HG03159 (cell line): ENCODE results near the gene TTC28.
"Not testable (repeated sequence)": the region's sequence is repeated elsewhere in the genome, so short reads cannot be mapped to it uniquely, and the experiment has no call there.

ENCODE experiments used
- ATAC-seq: cut with Tn5 transposase; IDR thresholded peaks from one replicate; pipeline ENCODE4 v1.9.1; 2021; ENCODE audit warnings: mild to moderate bottlenecking, moderate library complexity; ENCODE audit not compliant: unreplicated experiment

The TTC28 gene

DNA sequence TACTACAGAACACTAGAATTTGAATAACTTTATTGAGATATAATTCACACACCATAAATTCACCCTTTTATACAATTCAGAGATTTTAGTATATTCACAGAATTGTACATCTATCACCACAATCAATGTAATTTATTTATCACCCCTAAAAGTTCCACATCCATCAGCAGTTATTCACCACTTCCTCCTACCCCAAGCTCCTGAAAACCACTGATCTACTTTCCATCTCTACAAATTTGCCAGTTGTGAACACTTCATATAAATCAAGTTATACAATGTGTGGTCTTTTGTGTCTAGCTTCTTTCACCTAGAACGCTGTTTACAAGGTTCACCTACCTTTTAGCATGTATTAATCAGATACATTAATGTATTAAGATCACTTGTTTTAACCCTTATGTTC is 179.6 kb downstream of the TTC28 start:
- no peak for ATAC-seq

DNA sequence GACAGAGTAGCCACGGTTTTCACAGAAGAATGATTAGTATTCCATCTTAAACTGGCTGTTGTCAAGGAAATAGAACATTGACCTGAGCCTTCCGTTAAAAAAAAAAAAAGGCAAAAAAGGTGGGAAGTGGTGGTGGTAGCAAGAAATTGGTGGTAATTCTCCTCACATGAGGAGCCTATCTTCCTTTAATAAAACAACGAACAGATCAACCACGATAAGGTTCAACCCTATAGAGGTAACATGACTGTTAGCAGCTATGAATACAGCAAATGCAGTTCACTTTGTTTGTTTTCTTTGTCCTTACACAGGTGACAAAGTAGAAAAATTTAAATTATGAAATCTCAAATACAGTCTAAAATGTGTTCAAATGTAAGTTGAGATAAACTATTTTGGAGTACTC is 181.6 kb downstream of the TTC28 start:
- ATAC-seq, result no peak

- ATAC-seq, result no peak
Measured at GRCh38 chr22:28497188-28497587, 182.5 kb downstream of the TTC28 start.

DNA sequence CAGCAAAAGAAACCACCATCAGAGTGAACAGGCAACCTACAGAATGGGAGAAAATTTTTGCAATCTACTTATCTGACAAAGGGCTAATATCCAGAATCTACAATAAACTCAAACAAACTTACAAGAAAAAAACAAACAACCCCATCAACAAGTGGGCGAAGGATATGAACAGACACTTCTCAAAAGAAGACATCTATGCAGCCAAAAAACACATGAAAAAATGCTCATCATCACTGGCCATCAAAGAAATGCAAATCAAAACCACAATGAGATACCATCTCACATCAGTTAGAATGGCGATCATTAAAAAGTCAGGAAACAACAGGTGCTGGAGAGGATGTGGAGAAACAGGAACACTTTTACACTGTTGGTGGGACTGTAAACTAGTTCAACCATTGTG is 188.4 kb downstream of the TTC28 start:
- ATAC-seq, result not testable (repeated sequence)

DNA sequence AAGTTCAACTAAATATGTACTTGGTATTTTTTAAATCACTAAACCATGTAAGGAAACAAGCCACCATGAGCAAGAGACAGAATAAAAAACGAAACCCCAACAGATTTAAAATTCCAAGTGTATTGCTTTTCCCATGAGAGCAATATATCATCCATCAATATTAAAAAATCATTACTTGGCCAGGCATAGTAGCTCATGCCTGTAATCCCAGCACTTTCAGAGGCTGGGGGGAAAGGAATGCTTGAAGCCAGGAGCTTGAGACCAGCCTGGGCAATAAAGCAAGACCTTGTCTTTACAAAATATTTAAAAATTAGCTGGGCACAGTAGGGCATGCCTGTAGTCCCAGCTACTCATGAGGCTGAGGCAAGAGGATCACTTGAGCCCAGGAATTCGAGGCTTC is 190.8 kb downstream of the TTC28 start:
- no peak for ATAC-seq

DNA sequence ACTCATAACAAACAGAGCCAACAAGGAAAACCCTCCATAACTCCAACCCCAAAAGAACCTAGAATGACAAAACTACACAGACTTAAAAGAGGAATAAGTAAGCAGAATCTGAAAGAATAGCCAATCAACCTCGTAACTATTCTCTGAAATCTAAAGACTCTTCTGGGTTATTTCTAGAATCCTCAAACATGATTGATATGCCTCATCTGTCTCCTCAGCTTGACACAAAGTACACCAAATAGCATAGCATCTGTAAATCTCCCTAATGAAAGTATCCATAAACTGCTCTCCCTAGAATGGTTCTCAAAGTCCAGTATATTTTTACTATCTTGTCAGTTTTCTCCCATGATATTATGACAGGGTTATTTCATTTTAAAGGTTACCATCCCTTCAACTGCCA is 195.0 kb downstream of the TTC28 start:
- no peak for ATAC-seq

DNA sequence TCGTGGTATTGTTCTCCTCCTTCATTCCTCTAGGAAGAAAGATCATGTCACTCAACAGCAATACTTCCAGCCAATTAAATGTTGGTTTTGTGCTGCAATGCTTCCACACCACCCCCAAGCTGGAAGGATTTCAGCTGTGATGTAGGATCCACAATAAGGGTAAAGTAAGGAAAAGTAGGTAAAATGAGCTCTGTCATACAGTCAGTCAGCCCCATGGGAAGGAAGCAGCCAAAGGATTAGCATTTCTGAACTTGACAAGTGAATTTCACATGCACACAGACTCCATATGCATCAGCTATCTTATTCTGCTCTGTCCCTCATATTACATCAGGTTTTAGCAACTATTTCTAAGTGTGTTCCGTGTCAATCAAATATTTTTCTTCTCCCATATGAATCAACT is 197.9 kb downstream of the TTC28 start:
- ATAC-seq, result no peak

DNA sequence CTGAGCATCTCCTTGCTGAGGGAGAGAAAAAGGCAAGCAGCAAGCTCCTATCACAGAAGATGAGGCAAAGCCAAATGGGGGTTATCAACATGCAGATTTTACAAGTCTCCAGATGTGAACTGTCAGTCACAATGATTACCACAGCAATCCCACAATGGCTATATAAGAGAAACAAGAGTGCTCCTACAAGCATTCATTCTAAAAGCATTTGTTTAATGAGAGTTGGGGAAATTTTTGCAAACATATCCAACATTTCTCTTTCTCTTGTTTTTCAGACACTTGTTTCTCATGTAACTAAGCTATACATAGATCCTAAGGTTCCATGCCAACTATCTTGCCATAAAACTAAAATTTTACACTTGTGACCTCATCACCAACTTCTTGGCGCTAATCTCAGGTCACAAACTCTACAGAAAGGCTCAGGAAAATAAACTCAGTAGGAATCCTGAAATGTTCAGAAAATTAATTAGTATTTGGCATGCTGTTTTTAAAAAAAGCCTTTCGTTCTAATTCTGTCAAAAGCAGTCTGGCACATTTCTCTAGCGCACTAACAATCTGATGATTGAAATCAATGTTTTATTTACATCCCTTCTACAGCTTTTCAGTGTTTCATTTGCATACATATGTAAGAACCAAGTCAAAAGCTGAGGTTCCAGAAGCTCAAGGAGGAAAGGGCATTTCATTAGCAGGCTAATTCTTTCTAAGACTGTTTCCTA is 199.5 kb downstream of the TTC28 start:
- ATAC-seq, result no peak

GRCh38 chr22:28478564-28478963 is 201.1 kb downstream of the TTC28 start:
- ATAC-seq, result no peak

GRCh38 chr22:28477556-28477955 is 202.1 kb downstream of the TTC28 start:
- ATAC-seq, result no peak

DNA sequence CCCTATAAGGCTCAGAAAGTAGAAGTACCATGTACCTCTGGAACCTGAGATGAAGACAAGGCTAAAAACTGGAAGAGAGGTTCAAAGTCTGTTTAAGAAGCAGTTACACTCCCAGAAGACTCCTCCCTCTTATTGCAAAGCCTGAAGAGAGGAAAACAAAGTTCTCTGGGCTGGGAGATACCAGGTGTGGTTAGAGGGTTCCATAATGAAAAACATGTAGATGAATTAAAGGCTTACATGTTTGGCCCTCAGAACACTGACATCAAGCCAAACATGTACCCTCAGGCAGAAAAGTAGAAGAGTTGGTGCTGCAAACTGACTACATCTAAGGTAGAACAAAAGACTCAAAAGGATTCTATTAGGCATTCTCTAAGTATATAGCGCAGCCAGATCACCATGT is 205.3 kb downstream of the TTC28 start:
- ATAC-seq, result no peak

GRCh38 chr22:28473258-28473657 is 206.4 kb downstream of the TTC28 start:
- ATAC-seq, result no peak

DNA sequence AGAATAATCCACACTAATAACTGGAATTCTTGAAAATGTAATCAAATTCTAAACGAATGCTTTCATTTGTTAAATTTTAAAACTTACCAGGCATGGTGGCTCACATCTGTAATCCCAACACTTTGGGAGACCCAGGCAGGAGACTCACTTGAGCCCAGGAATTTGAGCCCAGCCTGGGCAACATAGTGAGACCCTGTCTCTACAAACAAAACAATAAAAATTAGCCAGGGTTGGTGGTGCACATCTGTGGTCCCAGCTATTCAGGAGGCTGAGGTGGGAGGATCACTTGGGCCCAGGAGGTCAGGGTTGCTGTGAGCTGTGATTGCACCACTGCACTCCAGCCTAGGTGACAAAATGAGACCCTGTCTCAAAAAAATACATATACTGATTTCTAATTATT is 212.6 kb downstream of the TTC28 start:
- not testable (repeated sequence) for ATAC-seq

- ATAC-seq, result no peak
Measured at GRCh38 chr22:28466399-28466798, 213.2 kb downstream of the TTC28 start.

DNA sequence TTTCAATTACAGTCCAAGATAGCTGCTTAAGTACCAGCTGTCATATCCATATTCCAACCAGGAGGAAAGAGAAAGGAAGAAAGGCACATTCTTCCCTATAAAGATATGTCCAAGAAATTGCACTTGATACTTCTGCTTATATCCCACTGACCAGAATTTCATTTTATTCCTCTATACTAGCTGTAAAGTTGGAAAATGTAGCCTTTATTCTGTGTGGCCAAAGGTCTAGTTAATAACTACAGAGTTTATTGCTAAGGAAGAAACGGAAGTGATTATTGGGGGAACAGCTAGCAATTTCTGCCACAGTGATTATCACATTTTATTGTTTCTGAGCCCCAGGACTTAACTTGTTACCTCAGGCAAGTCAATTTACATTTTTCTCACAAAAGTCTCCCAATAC is 213.8 kb downstream of the TTC28 start:
- no peak for ATAC-seq

DNA sequence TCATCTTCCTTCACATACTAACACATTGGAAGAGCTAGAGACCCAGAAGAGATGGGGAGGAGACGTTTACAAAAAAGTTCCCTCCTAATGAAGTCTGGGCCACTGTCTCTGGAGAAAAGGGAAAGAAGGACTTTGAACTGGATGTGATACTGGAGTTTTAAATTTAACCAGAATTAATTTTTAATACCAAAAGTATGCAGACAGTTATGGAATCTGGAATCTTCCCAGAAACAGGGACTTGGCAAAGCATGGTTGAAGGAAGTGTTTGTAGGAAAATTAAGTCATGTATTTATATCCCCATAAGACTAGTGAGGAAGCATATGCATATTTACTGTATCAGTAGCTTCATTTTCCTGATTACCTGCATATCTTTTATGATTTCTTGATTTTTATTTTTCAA is 215.5 kb downstream of the TTC28 start:
- ATAC-seq, result no peak

DNA sequence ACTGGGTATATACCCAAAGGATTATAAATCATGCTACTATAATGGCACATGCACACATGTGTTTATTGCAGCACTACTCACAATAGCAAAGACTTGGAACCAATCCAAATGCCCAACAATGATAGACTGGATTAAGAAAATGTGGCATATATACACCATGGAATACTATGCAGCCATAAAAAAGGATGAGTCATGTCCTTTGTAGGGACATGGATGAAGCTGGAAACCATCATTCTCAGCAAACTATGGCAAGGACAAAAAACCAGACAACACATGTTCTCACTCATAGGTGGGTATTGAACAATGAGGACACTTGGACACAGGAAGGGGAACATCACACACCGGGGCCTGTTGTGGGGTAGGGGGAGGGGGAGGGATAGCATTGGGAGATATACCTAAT is 216.2 kb downstream of the TTC28 start:
- ATAC-seq, result not testable (repeated sequence)

DNA sequence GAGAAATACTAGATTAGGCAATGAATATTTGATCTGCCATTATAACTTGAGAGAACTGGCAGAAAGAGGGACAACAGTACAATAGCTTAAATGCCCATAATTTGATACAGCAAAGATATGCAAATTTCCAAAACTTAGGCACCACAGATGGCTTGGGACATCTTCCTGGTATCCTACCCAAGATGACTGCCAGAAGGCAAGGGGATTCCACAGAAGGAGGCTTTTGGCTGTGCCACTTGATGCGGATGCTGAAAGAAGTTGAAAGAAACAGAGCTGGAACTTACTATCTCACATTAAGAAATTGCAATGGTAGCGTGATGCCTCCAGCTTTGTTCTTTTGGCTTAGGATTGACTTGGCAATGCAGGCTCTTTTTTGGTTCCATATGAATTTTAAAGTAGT is 216.7 kb downstream of the TTC28 start:
- no peak for ATAC-seq

- no peak for ATAC-seq
Measured at GRCh38 chr22:28462041-28462440, 217.6 kb downstream of the TTC28 start.

DNA sequence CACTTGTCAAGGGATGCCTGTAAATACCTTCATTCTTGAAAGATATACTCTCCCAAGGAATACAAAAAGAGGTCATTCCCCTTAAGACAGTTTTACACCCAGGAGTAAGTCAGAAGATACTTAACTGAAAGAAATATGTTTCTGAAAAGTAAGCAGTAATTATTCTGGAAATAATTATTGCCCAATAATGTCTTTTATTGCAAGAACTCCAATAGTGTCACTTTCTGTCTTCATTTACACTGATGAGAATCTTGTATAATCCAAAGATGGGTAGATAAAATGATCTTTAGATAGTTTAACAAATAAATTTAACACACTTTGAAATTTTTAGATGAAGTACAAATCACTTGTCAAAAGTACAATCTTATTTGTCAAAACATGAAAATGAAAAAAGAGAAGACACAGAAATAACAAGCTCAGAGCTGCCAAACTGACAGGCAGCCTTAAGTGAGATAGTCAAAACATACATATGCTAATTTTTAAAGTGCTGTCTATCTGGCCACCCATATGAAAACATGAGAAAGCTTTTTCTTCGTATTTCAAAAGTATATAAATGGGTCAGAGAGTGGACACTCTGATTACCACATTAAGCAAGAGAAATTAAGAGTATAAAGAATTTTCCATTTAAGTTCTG is 225.1 kb downstream of the TTC28 start:
- ATAC-seq, result no peak

DNA sequence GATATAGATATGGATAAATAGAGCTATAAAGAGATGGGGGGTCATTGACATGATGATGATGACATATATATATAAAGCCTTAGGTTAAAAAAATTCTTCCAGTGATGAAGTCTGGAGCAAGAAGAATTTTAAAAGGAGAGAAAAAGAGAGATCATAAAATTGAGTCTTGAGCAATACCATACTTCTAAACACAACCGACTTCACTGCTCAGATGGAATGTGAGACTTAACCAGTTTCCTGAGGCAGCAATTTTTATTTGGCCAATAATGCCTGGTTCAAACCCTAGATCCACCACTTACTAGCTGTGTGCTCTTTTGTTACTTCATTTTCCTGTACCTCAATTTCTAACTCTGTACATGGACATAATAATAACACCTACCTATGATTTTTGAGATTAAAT is 229.5 kb downstream of the TTC28 start:
- ATAC-seq, result no peak

- no peak for ATAC-seq
Measured at GRCh38 chr22:28449041-28449440, 230.6 kb downstream of the TTC28 start.

DNA sequence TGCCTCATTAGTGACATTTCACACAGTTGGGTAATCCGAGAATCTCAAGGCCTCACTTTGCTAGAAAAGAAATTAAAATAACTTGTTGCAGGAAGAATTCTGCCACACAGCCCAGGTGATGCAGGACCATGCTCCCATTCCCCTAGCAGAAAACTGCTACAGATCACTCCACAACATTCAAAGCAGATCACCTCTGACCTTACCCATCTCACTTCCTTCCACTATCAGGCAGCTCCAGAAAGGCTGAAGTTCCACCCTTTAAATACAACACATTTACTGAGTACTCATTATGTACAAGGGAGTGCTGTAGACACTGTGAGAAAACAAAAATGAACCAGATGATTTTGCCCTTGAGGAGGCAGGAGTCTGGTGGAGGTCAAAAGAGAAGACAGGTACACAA is 231.0 kb downstream of the TTC28 start:
- ATAC-seq, result no peak
